ENCODE measurements around the gene PPIL1.

Gene PPIL1

DNA sequence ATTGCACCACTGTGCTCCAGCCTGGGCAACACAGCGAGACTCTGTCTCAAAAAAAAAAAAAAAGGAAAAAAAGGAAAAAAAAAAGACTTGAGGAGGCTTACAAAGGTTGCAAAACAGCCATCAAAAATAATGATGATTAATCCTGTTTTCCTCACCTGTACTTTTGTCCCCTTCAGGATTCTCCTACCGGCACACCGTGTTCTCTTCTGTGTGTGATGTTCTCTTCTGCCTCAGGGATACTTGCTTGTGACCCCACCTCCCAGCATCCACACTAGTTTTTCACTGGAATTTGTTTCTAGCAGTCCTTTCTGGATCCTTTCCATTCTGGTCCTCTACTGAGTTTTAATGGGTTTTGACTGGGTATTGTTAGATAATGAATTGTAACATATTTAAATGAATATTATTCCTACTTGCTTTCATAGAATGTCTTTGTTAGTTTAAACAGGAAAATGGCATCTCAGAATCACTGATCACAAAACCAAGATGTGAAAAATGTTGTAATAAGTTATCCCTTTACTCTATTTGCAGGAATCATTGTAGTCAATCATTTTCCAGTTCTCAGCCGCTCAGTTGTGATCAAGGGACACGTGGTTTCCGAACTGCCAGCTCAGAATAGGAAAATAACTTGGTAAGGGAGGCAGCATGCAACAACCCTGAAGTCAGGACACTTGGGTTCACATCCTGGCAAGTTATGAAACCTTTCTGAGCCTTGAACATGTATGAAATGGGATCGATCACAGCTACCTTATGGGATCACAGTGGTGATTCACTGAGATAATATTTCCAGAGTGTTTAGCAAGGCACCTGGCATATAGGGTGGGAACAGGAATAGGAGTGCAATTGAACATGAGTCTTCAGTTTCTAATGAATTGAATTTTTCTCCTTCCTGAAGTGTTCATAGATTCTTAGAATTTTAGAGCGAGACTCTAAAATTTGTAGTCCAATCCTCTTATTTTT, 19.7 kb upstream of the PPIL1 start:
- TF ChIP-seq REST (IDR thresholded peaks at IDR 0.05; ENCODE audit: insufficient read depth in 1 of 2, low read depth in 2 of 2, low read length in 2 of 2): no peak
- TF ChIP-seq SIN3A (IDR thresholded peaks at IDR 0.05; ENCODE audit: borderline replicate concordance, insufficient read depth, low read length): no peak
- no peak for TF ChIP-seq POLR2AphosphoS5 (IDR thresholded peaks at IDR 0.05; ENCODE audit: low read depth, low read length)
- TF ChIP-seq TAF1 (IDR thresholded peaks at IDR 0.05; ENCODE audit: borderline replicate concordance, insufficient read depth, low read length): no peak
- TF ChIP-seq FOXP2 (optimal IDR thresholded peaks at IDR 0.05; ENCODE audit: borderline replicate concordance, extremely low read depth, extremely low read length, insufficient read depth): no peak

GRCh38 chr6:36890112-36890663, 15.6 kb upstream of the PPIL1 start:
- TF ChIP-seq TAF1 (IDR thresholded peaks at IDR 0.05; ENCODE audit: borderline replicate concordance, insufficient read depth, low read length) (no peak), FOXP2 (optimal IDR thresholded peaks at IDR 0.05; ENCODE audit: borderline replicate concordance, extremely low read depth, extremely low read length, insufficient read depth) (no peak), REST (IDR thresholded peaks at IDR 0.05; ENCODE audit: insufficient read depth in 1 of 2, low read depth in 2 of 2, low read length in 2 of 2) (no peak)

GRCh38 chr6:36888654-36889481, 14.3 kb upstream of the PPIL1 start:
- TF ChIP-seq POLR2AphosphoS5 (IDR thresholded peaks at IDR 0.05; ENCODE audit: low read depth, low read length) (no peak), TAF1 (IDR thresholded peaks at IDR 0.05; ENCODE audit: borderline replicate concordance, insufficient read depth, low read length) (no peak), REST (IDR thresholded peaks at IDR 0.05; ENCODE audit: insufficient read depth in 1 of 2, low read depth in 2 of 2, low read length in 2 of 2) (no peak), SIN3A (IDR thresholded peaks at IDR 0.05; ENCODE audit: borderline replicate concordance, insufficient read depth, low read length) (no peak), FOXP2 (optimal IDR thresholded peaks at IDR 0.05; ENCODE audit: borderline replicate concordance, extremely low read depth, extremely low read length, insufficient read depth) (no peak)

- TF ChIP-seq FOXP2 (optimal IDR thresholded peaks at IDR 0.05; ENCODE audit: borderline replicate concordance, extremely low read depth, extremely low read length, insufficient read depth) (no peak), POLR2AphosphoS5 (IDR thresholded peaks at IDR 0.05; ENCODE audit: low read depth, low read length) (no peak), TAF1 (IDR thresholded peaks at IDR 0.05; ENCODE audit: borderline replicate concordance, insufficient read depth, low read length) (no peak), SIN3A (IDR thresholded peaks at IDR 0.05; ENCODE audit: borderline replicate concordance, insufficient read depth, low read length) (no peak), REST (IDR thresholded peaks at IDR 0.05; ENCODE audit: insufficient read depth in 1 of 2, low read depth in 2 of 2, low read length in 2 of 2) (no peak)
Measured at GRCh38 chr6:36888115-36888643, 13.6 kb upstream of the PPIL1 start.

Measured in PFSK-1 (cell line).